Subcutaneous adipose tissue (tissue), 4 donors: ENCODE measurements around the gene DLGAP4. TPM values are rescaled to one million over a fixed set of nuclear protein-coding genes. Genes with fewer than 3 reads are reported as not detected.

ENCODE experiments used
- total RNA-seq, 4 donors: library from RNA; depleted of rRNA; stranded (reverse); fragments of >200 nt; gene quantifications; one replicate each; pipeline ENCODE4 v1.1.0, GENCODE V29; 2016
- TF ChIP-seq, protein P1 (sequence below): fragments of 450-650 bp; IDR thresholded peaks from one replicate; pipeline ENCODE4 v1.5.1; 2016; ENCODE audit warnings: low read depth, mild to moderate bottlenecking, control low read depth, antibody characterized with exemption, moderate library complexity

Gene DLGAP4
- total RNA-seq, 4 donors from 2014 or later: 25.8 to 47.4 (median 38.9) TPM

GRCh38 chr20:36528875-36529417 lies 222.8 kb downstream of the DLGAP4 start:
- TF ChIP-seq, protein P1, sequence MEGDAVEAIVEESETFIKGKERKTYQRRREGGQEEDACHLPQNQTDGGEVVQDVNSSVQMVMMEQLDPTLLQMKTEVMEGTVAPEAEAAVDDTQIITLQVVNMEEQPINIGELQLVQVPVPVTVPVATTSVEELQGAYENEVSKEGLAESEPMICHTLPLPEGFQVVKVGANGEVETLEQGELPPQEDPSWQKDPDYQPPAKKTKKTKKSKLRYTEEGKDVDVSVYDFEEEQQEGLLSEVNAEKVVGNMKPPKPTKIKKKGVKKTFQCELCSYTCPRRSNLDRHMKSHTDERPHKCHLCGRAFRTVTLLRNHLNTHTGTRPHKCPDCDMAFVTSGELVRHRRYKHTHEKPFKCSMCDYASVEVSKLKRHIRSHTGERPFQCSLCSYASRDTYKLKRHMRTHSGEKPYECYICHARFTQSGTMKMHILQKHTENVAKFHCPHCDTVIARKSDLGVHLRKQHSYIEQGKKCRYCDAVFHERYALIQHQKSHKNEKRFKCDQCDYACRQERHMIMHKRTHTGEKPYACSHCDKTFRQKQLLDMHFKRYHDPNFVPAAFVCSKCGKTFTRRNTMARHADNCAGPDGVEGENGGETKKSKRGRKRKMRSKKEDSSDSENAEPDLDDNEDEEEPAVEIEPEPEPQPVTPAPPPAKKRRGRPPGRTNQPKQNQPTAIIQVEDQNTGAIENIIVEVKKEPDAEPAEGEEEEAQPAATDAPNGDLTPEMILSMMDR: no peak

- TF ChIP-seq, protein P1: no peak
Observed at GRCh38 chr20:36532388-36532787, 226.2 kb downstream of the DLGAP4 start.

DNA sequence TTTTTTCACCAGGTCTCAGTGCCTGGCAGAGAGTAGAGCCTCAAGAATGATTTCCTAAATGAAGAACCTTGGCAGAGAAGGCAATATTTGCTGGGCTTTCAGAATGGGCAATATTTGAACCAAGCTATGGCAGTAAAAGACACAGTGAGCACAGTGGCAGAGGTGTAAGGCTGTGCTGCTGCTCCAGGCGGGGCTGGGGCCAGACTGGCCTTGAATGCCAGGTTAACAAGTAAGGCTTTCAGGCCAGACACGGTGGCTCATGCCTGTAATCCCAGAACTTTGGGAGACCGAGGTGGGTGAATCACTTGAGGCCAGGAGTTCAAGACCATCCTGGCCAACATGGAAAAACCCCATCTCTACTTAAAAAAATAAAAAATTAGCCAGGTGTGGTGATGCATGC lies 226.7 kb downstream of the DLGAP4 start:
- TF ChIP-seq, protein P1: no peak

DNA sequence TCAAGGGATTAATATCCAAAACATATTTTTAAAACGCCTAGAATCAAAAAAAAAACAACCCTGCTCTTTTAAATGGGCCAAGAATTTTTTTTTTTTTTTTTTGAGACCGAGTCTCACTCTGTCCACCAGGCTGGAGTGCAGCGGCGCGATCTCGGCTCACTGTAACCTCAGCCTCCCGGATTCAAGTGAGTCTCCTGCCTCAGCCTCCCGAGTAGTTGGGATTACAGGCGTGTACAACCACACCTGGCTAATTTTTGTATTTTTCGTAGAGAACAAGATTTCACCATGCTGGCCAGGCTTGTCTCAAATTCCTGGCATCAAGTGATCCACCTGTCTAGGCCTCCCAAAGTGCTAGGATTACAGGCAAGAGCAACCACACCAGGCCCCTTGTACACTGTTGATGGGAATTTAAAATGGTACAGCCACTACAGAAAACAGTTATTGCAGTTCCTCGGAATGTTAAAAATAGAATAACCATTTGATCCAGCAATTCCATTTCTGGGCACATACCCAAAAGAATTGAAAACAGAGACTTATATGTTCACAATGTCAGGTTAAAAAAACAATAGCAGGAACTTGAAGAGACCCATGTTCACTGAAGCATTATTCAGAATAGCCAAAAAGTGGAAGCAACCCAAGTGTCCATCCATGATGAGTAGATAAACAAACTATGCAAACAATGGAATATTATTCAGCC lies 232.0 kb downstream of the DLGAP4 start:
- TF ChIP-seq, protein P1: no peak

- TF ChIP-seq, protein P1: no peak
Observed at GRCh38 chr20:36540551-36541211, 234.5 kb downstream of the DLGAP4 start.

DNA sequence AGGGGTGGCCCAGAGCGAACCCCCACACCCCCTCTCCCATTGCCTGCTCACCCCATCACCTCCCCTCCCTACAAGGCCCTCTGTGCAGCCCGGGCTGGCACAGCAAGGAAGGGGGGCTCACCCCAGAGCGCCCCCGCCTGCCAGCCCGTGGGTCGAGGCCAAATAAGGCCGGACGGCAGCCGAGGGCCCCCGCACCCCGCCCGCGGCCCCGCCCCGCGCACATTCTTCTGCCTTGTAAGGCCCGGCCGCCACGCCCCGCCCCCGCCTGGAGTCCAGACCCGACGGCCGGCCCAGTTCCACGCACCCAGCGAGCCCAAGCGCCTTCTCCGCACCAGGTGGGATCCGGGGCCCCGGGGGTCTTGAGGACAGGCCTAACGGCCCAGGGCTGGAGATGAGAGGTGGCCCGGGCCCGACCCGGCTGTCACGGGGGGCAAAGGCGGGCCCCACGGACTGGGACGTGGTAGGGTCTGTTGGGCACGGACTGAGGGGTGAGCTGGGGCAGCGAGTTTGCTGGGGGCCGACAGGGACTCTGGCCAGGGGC lies 235.2 kb downstream of the DLGAP4 start, which contains the start of gene MYL9:
Gene MYL9 (plus strand): TSS at position 293 of the 541 bp plus-strand sequence. CDS start 3,366 bp downstream, outside the sequence.
- TF ChIP-seq, protein P1: no peak
